CD4-positive, alpha-beta T cell treated with Interleukin-17A for 4 hours (primary cell): Measurements from ENCODE around the gene C12orf42.

Experiments used
- DNase-seq: peaks from one replicate; pipeline ENCODE4 v3.0.0-alpha.2; 2020; ENCODE audit warnings: mixed read lengths

Gene C12orf42

GRCh38 chr12:103495469-103496456, at the start of gene C12orf42:
C12orf42 (minus strand) TSS chr12:103495968; CDS start chr12:103478426, 17,542 bp downstream.
- peak; percentile 75 for DNase-seq

- no peak for DNase-seq
Measured at GRCh38 chr12:103542078-103542477, 46.3 kb upstream of the C12orf42 start.

- no peak for DNase-seq
Measured at GRCh38 chr12:103540319-103540718, 44.6 kb upstream of the C12orf42 start.

- no peak for DNase-seq
Measured at GRCh38 chr12:103538397-103538796, 42.6 kb upstream of the C12orf42 start.

GRCh38 chr12:103530307-103531066, 34.7 kb upstream of the C12orf42 start:
- no peak for DNase-seq

GRCh38 chr12:103529306-103529705, 33.5 kb upstream of the C12orf42 start:
- no peak for DNase-seq

GRCh38 chr12:103524238-103524875, 28.6 kb upstream of the C12orf42 start:
- DNase-seq: no peak

- no peak for DNase-seq
Measured at GRCh38 chr12:103523771-103524170, 28.0 kb upstream of the C12orf42 start.

GRCh38 chr12:103520686-103521215, 25.0 kb upstream of the C12orf42 start:
- no peak for DNase-seq

- no peak for DNase-seq
Measured at GRCh38 chr12:103519632-103520031, 23.9 kb upstream of the C12orf42 start.

- no peak for DNase-seq
Measured at GRCh38 chr12:103518899-103519298, 23.1 kb upstream of the C12orf42 start.

GRCh38 chr12:103517161-103517560, 21.4 kb upstream of the C12orf42 start:
- DNase-seq: no peak

GRCh38 chr12:103515341-103515740, 19.6 kb upstream of the C12orf42 start:
- DNase-seq: no peak

- no peak for DNase-seq
Measured at GRCh38 chr12:103513875-103514274, 18.1 kb upstream of the C12orf42 start.

- no peak for DNase-seq
Measured at GRCh38 chr12:103505371-103506236, 9.8 kb upstream of the C12orf42 start.

GRCh38 chr12:103504606-103505005, 8.8 kb upstream of the C12orf42 start:
- DNase-seq: no peak

GRCh38 chr12:103503546-103504480, 8.0 kb upstream of the C12orf42 start:
- peak; percentile 75 for DNase-seq

GRCh38 chr12:103501447-103501846, 5.7 kb upstream of the C12orf42 start:
- DNase-seq: no peak

GRCh38 chr12:103499571-103499970, 3.8 kb upstream of the C12orf42 start:
- DNase-seq: no peak

- DNase-seq: no peak
Measured at GRCh38 chr12:103498990-103499389, 3.2 kb upstream of the C12orf42 start.
